Fibroblast of villous mesenchyme (primary cell): Measurements from ENCODE around the gene KIFC3. TPM values are rescaled to one million over a fixed set of nuclear protein-coding genes. Genes with fewer than 3 reads are reported as not detected.
"Not testable (repeated sequence)": the region's sequence is repeated elsewhere in the genome, so short reads cannot be mapped to it uniquely, and the experiment has no call there.

Experiments used
- DNase-seq: peaks from one replicate; pipeline ENCODE4 v3.0.0-alpha.2; 2010; ENCODE audit warnings: low read depth
- H3K4me3 ChIP-seq: 2 replicates; pipeline ENCODE4 v1.5.1; 2011; ENCODE audit warnings: low read depth, mild to moderate bottlenecking, low read length
- CTCF ChIP-seq: IDR thresholded peaks from 2 replicates; pipeline ENCODE4 v1.5.1; 2012; ENCODE audit warnings: low read depth, mild to moderate bottlenecking, low read length; ENCODE audit not compliant: insufficient read depth
- total RNA-seq: library from RNA; depleted of rRNA; stranded (reverse); fragments of >200 nt; gene quantifications from 2 replicates; pipeline ENCODE4 v1.2.3, GENCODE V29; 2012

The KIFC3 gene
- total RNA-seq, 1 donor: 72.5 TPM

- TF ChIP-seq CTCF: no peak
- DNase-seq: no peak
- no peak overlapping the region for H3K4me3 ChIP-seq
Measured at GRCh38 chr16:57843400-57843799, 41.1 kb upstream of the KIFC3 start.

- no peak for DNase-seq
- TF ChIP-seq CTCF: no peak
- H3K4me3 ChIP-seq: no peak overlapping the region
Measured at GRCh38 chr16:57842601-57843000, 40.3 kb upstream of the KIFC3 start.

GRCh38 chr16:57840833-57841232 is 38.5 kb upstream of the KIFC3 start:
- no peak overlapping the region for H3K4me3 ChIP-seq
- TF ChIP-seq CTCF: no peak
- no peak for DNase-seq

- DNase-seq: no peak
- no peak overlapping the region for H3K4me3 ChIP-seq
- TF ChIP-seq CTCF: no peak
Measured at GRCh38 chr16:57838161-57838560, 35.9 kb upstream of the KIFC3 start.

GRCh38 chr16:57837305-57838125 is 35.2 kb upstream of the KIFC3 start:
- no peak for DNase-seq
- no peak for TF ChIP-seq CTCF

GRCh38 chr16:57835439-57835838 is 33.1 kb upstream of the KIFC3 start:
- H3K4me3 ChIP-seq, DNase-seq: not testable (repeated sequence)

More at GRCh38 chr16:57837305-57838125, 35.2 kb upstream of the KIFC3 start:
- H3K4me3 ChIP-seq: no peak overlapping the region

- TF ChIP-seq CTCF: no peak
- no peak overlapping the region for H3K4me3 ChIP-seq
- DNase-seq: no peak
Measured at GRCh38 chr16:57834936-57835335, 32.6 kb upstream of the KIFC3 start.
